OCI-LY3 (cell line): Measurements from ENCODE around the gene GLI2.

Experiments used
- H2AFZ ChIP-seq: fragments of 200-600, 300-600 bp; shearing (Covaris generic); 2 replicates; pipeline ENCODE4 v1.6.0; 2014; ENCODE audit warnings: antibody characterized with exemption, low read depth, low read length
- H3K27ac ChIP-seq: fragments of 200-600, 300-600 bp; sonication (generic); 2 replicates; pipeline ENCODE4 v1.5.1; 2014; ENCODE audit warnings: mild to moderate bottlenecking, low read length, moderate library complexity, mixed read lengths
- H3K27me3 ChIP-seq: fragments of 200-600, 300-600 bp; sonication (generic); 2 replicates; pipeline ENCODE4 v1.6.1; 2014; ENCODE audit warnings: low read depth, low read length, mixed read lengths
- H3K36me3 ChIP-seq: fragments of 200-600, 300-600 bp; sonication (generic); replicated peaks from 2 replicates; pipeline ENCODE3; 2014; ENCODE audit warnings: low read depth, low read length, mixed read lengths
- H3K4me1 ChIP-seq: fragments of 300-600, 200-600 bp; sonication (generic); 2 replicates; pipeline ENCODE4 v1.6.1; 2014; ENCODE audit warnings: low read length, mixed read lengths
- H3K4me2 ChIP-seq: fragments of 200-600, 300-600 bp; sonication (generic); 2 replicates; pipeline ENCODE4 v1.6.1; 2014; ENCODE audit warnings: low read length, mixed read lengths
- H3K4me3 ChIP-seq: fragments of 300-600, 200-600 bp; sonication (generic); 2 replicates; pipeline ENCODE4 v1.5.1; 2014; ENCODE audit warnings: antibody characterized with exemption, mild to moderate bottlenecking, low read length, moderate library complexity
- H3K79me2 ChIP-seq: fragments of 300-600, 200-600 bp; shearing (Covaris generic); 2 replicates; pipeline ENCODE4 v1.6.1; 2014; ENCODE audit warnings: mild to moderate bottlenecking, low read length, mixed read lengths
- H3K9ac ChIP-seq: fragments of 300-600, 200-600 bp; shearing (Covaris generic); 2 replicates; pipeline ENCODE4 v1.6.0; 2014; ENCODE audit warnings: mild to moderate bottlenecking, low read length, moderate library complexity
- H3K9me3 ChIP-seq: fragments of 200-600, 300-600 bp; shearing (Covaris generic); 2 replicates; pipeline ENCODE4 v1.6.1; 2014; ENCODE audit warnings: low read length, mixed read lengths; ENCODE audit not compliant: insufficient read depth
- H4K20me1 ChIP-seq: fragments of 200-600, 300-600 bp; sonication (generic); 2 replicates; pipeline ENCODE4 v1.6.1; 2016; ENCODE audit warnings: low read length, mixed read lengths; ENCODE audit not compliant: insufficient read depth
- EZH2phosphoT487 ChIP-seq: fragments of 200-600 bp; shearing (Covaris generic); IDR thresholded peaks from 2 replicates; pipeline ENCODE4 v1.6.1; 2018; ENCODE audit warnings: antibody characterized with exemption, mixed run types, low read depth
- TF ChIP-seq, protein P1 (sequence below): fragments of 200-600, 300-600 bp; sonication (generic); IDR thresholded peaks from 2 replicates; pipeline ENCODE4 v1.5.1; 2014; ENCODE audit warnings: antibody characterized with exemption, low read length, low read depth

The GLI2 gene

DNA sequence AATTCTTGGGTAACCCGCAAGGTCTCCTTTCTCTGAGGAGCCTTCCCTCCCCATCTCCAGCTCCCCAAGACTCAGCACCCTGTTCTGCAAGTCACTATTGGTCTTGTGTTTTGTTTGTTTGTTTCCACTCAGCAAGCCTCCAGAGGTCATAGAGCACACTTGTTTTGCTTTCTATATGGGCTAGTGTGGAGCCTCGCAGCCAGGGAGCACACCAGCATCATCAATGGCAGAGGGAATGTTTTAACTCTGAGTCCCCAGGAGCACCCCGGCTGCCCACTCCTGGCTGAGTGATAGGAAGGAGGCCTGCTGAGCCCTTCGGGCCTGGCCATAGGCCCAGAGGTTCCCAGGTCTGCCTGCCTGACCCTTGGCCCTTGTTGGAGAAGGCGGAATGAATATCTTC is 36.6 kb downstream of the GLI2 start:
- Histone ChIP-seq H3K9me3 (no peaks in the 10 kb centered on the region), H3K27ac (no peak overlapping the region), H3K4me2 (no peak overlapping the region), H3K4me3 (no peak overlapping the region), H3K27me3 (no peaks in the 10 kb centered on the region), H3K36me3 (no peaks in the 10 kb centered on the region), H3K9ac (no peak overlapping the region), H3K79me2 (no peaks in the 10 kb centered on the region), H3K4me1 (no peaks in the 10 kb centered on the region), H2AFZ (no peak overlapping the region), H4K20me1 (no peaks in the 10 kb centered on the region)
- TF ChIP-seq EZH2phosphoT487 = no peak
- TF ChIP-seq, protein P1, sequence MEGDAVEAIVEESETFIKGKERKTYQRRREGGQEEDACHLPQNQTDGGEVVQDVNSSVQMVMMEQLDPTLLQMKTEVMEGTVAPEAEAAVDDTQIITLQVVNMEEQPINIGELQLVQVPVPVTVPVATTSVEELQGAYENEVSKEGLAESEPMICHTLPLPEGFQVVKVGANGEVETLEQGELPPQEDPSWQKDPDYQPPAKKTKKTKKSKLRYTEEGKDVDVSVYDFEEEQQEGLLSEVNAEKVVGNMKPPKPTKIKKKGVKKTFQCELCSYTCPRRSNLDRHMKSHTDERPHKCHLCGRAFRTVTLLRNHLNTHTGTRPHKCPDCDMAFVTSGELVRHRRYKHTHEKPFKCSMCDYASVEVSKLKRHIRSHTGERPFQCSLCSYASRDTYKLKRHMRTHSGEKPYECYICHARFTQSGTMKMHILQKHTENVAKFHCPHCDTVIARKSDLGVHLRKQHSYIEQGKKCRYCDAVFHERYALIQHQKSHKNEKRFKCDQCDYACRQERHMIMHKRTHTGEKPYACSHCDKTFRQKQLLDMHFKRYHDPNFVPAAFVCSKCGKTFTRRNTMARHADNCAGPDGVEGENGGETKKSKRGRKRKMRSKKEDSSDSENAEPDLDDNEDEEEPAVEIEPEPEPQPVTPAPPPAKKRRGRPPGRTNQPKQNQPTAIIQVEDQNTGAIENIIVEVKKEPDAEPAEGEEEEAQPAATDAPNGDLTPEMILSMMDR = no peak

DNA sequence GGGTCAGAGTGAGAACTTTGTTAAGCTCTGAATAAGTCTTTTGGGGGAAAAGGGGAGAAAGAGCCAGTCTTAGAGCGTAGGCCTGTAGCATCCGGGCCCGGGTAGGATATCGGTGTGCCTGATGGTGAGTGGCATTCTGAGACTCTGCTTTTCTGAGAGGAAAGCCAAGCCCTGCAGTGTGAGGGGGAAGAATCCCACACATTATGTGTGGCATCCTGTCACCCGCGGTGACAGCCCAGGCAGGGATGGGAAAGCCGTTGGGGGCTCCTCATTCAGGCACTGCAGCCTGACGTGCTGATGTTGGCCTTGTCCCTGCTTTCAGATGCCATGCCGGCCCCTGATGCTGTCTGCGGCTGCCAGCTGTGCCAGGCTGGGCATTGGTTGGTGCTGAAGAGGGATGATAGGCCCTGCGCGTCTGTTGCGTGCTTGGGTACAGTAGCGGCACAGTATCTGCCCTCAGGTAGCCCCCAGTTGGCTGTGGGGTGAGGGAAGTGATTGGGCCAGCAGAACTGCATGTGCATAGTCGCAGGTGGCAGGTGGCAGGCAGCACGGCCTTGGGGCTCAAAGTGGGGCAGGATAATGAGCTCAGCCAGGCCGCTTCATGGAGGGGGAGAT is 37.6 kb downstream of the GLI2 start:
- Histone ChIP-seq H4K20me1 (no peaks in the 10 kb centered on the region), H3K9ac (no peak overlapping the region), H3K79me2 (no peaks in the 10 kb centered on the region), H3K4me1 (no peaks in the 10 kb centered on the region), H2AFZ (no peak overlapping the region), H3K4me3 (no peak overlapping the region), H3K4me2 (no peak overlapping the region), H3K36me3 (no peaks in the 10 kb centered on the region), H3K9me3 (no peaks in the 10 kb centered on the region), H3K27me3 (no peaks in the 10 kb centered on the region), H3K27ac (no peak overlapping the region)
- no peak for TF ChIP-seq EZH2phosphoT487
- TF ChIP-seq, protein P1 = no peak

DNA sequence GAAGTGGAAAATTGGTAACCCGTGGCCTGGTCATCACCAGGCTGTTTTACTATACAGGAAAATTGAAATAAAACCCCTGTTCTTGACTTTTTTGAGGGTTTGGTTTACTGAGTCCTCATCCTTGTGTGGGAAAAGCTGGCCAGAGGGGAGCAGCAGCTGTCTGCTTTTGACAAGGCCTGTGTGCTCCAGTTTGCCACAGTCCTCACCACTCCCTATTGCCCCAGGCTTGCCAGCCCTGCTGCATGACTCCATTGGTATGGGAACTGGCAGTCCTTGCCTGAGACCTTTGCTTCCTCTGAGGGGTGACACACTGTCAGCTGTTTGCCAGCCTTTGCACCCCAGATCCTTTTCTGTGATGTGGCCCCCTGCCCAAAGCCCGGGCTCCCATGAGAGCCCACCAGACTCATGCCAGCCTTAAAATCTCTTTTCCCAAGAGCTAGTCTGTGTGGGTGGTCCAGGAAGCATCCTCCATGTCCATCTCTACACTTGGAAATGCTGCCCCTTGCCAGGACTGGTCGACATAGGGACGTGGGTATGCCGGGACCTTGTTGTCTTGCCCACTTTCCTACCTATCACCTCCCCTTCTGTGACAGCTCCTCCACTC is 39.0 kb downstream of the GLI2 start:
- no peaks in the 10 kb centered on the region for H3K9me3 ChIP-seq
- no peak for TF ChIP-seq EZH2phosphoT487
- TF ChIP-seq, protein P1 = no peak
- H3K27me3 ChIP-seq = no peaks in the 10 kb centered on the region
- H3K36me3 ChIP-seq = no peaks in the 10 kb centered on the region
- no peak overlapping the region for H3K9ac ChIP-seq
- no peak overlapping the region for H3K4me3 ChIP-seq
- H3K79me2 ChIP-seq = no peaks in the 10 kb centered on the region
- no peak overlapping the region for H2AFZ ChIP-seq
- H3K4me2 ChIP-seq = no peak overlapping the region
- no peaks in the 10 kb centered on the region for H4K20me1 ChIP-seq
- no peak overlapping the region for H3K27ac ChIP-seq
- no peaks in the 10 kb centered on the region for H3K4me1 ChIP-seq

DNA sequence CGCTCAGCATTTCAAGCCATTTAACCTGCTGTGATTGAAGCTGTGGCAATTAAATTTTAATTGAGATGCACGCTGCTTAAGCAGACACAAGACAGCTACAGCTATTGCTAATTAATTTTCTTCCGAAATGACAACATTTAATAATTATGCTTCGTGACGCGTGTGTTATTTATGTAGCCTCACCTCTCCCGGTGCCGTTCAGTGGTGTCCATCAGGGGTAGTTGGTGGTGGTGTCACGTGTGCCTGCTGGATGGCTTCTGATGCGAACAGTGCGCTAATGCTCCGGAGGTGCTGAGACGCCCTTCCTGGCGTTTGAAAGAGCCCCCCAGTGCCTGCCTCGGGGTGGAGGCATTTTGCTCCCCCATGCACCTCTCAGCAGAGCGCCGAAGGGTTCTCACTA is 39.5 kb downstream of the GLI2 start:
- no peaks in the 10 kb centered on the region for H3K4me1 ChIP-seq
- no peak overlapping the region for H3K4me2 ChIP-seq
- no peak overlapping the region for H2AFZ ChIP-seq
- TF ChIP-seq EZH2phosphoT487 = no peak
- TF ChIP-seq, protein P1 = no peak
- H3K4me3 ChIP-seq = no peak overlapping the region
- H3K36me3 ChIP-seq = no peaks in the 10 kb centered on the region
- no peaks in the 10 kb centered on the region for H3K9me3 ChIP-seq
- H3K27ac ChIP-seq = no peak overlapping the region
- no peaks in the 10 kb centered on the region for H3K27me3 ChIP-seq
- H3K79me2 ChIP-seq = no peaks in the 10 kb centered on the region
- no peak overlapping the region for H3K9ac ChIP-seq
- no peaks in the 10 kb centered on the region for H4K20me1 ChIP-seq
